Uterus (tissue), 4 donors: ENCODE data around the gene ANAPC4. TPM values are rescaled to one million over a fixed set of nuclear protein-coding genes. Genes with fewer than 3 reads are reported as not detected.

ENCODE experiments used
- DNase-seq, 2 donors: peaks; one replicate each; pipeline ENCODE4 v3.0.0-alpha.2; 2019 to 2020
- H3K27ac ChIP-seq, 2 donors: fragments of 200-600 bp; sonication (generic); 1 replicate in 1 of 2; 2 replicates in 1 of 2; pipeline ENCODE4 v1.5.1; 2016 to 2018
- H3K27me3 ChIP-seq, 2 donors: fragments of 200-600 bp; sonication (generic); one replicate each; pipeline ENCODE4 v1.5.1; 2018 to 2019; ENCODE audit warnings: control low read depth in 1 of 2
- H3K36me3 ChIP-seq, 2 donors: fragments of 200-600 bp; sonication (generic); one replicate each; pipeline ENCODE4 v1.5.1; 2019; ENCODE audit warnings: control low read depth in 1 of 2
- H3K4me1 ChIP-seq, 2 donors: fragments of 200-600 bp; sonication (generic); one replicate each; pipeline ENCODE4 v1.5.1; 2018 to 2019; ENCODE audit warnings: control low read depth in 1 of 2
- H3K4me3 ChIP-seq, 2 donors: fragments of 200-600 bp; sonication (generic); 1 replicate in 1 of 2; 2 replicates in 1 of 2; pipeline ENCODE4 v1.5.1; 2018 to 2019; ENCODE audit warnings: mild to moderate bottlenecking in 1 of 2
- H3K9me3 ChIP-seq, 2 donors: fragments of 200-600 bp; sonication (generic); one replicate each; pipeline ENCODE4 v1.5.1; 2019; ENCODE audit warnings: control low read depth in 1 of 2
- CTCF ChIP-seq, 4 experiments: fragments of 200-600 bp in 2 of 4; fragments of 450-650 bp in 2 of 4; sonication (generic) in 2 of 4; IDR thresholded peaks; one replicate each; pipeline ENCODE4 v1.5.1; 2016 to 2019; ENCODE audit warnings: antibody characterized with exemption in 4 of 4, mild to moderate bottlenecking in 2 of 4, moderate library complexity in 1 of 4
- POLR2A ChIP-seq, 2 donors: fragments of 450-650 bp; IDR thresholded peaks; one replicate each; pipeline ENCODE4 v1.6.1; 2016; ENCODE audit warnings: antibody characterized with exemption in 2 of 2, mild to moderate bottlenecking in 1 of 2, moderate library complexity in 1 of 2
- intact Hi-C: fragments of 100-400 bp; cut with DNase I; formaldehyde crosslinking; loops from one replicate; pipeline ENCODE4 v1.15.1; 2023; ENCODE audit warnings: low total_unique reads
- total RNA-seq, 4 donors: library from RNA; depleted of rRNA in 3 of 4; stranded (reverse); fragments of >200 nt in 3 of 4; gene quantifications; one replicate each; pipeline versions ENCODE4 v1.1.0 to v1.2.4, GENCODE V29; 2014 to 2023
- donor health status: DM: yes; HTN: yes; CAD: no.

Gene ANAPC4
- total RNA-seq, 4 donors from 2014 or later: 40.0 to 70.5 (median 55.5) TPM

- Histone ChIP-seq H3K4me1 (no peaks in the 10 kb centered on the region), H3K36me3 (no peaks in the 10 kb centered on the region), H3K27me3 (no peaks in the 10 kb centered on the region), H3K9me3 (peaks cover 0 to 6% of the 10 kb centered on the region in 2 donors), H3K27ac (no peak overlapping the region), H3K4me3 (no peak overlapping the region)
- DNase-seq: no peak
- TF ChIP-seq POLR2A (IDR thresholded peaks at IDR 0.05) (no peak), CTCF (IDR thresholded peaks at IDR 0.05) (no peak)
- intact Hi-C loops: no loop called here
Observed at GRCh38 chr4:25399510-25399909, 22.4 kb downstream of the ANAPC4 start.

- intact Hi-C loops: no loop called here
- H3K4me1 ChIP-seq: no peaks in the 10 kb centered on the region
- no peaks in the 10 kb centered on the region for H3K27me3 ChIP-seq
- no peak overlapping the region for H3K4me3 ChIP-seq
- H3K27ac ChIP-seq: no peak overlapping the region
- no peak for DNase-seq
- H3K9me3 ChIP-seq: peaks cover 0 to 6% of the 10 kb centered on the region in 2 donors
- no peaks in the 10 kb centered on the region for H3K36me3 ChIP-seq
- no peak for TF ChIP-seq POLR2A (IDR thresholded peaks at IDR 0.05)
- no peak for TF ChIP-seq CTCF (IDR thresholded peaks at IDR 0.05)
Observed at GRCh38 chr4:25401066-25401465, 24.0 kb downstream of the ANAPC4 start.

GRCh38 chr4:25402521-25402920, 25.5 kb downstream of the ANAPC4 start:
- H3K27me3 ChIP-seq: no peaks in the 10 kb centered on the region
- no peaks in the 10 kb centered on the region for H3K4me1 ChIP-seq
- H3K9me3 ChIP-seq: no peaks in the 10 kb centered on the region
- no peak for DNase-seq
- H3K27ac ChIP-seq: no peak overlapping the region
- TF ChIP-seq CTCF (IDR thresholded peaks at IDR 0.05): no peak
- TF ChIP-seq POLR2A (IDR thresholded peaks at IDR 0.05): no peak
- H3K4me3 ChIP-seq: no peak overlapping the region
- intact Hi-C loops: no loop called here
- no peaks in the 10 kb centered on the region for H3K36me3 ChIP-seq

GRCh38 chr4:25403699-25404098, 26.6 kb downstream of the ANAPC4 start:
- Histone ChIP-seq H3K4me3 (no peak overlapping the region), H3K36me3 (no peaks in the 10 kb centered on the region), H3K4me1 (no peaks in the 10 kb centered on the region), H3K27me3 (no peaks in the 10 kb centered on the region), H3K27ac (no peak overlapping the region), H3K9me3 (no peaks in the 10 kb centered on the region)
- no peak for TF ChIP-seq CTCF (IDR thresholded peaks at IDR 0.05)
- no peak for TF ChIP-seq POLR2A (IDR thresholded peaks at IDR 0.05)
- no peak for DNase-seq
- intact Hi-C loops: no loop called here

GRCh38 chr4:25405453-25405852, 28.4 kb downstream of the ANAPC4 start:
- H3K27ac ChIP-seq: peak overlapping the region; percentile 52 to 59
- no peak overlapping the region for H3K4me3 ChIP-seq
- no peaks in the 10 kb centered on the region for H3K36me3 ChIP-seq
- no peaks in the 10 kb centered on the region for H3K27me3 ChIP-seq
- H3K4me1 ChIP-seq: no peaks in the 10 kb centered on the region
- intact Hi-C loops: no loop called here
- TF ChIP-seq POLR2A (IDR thresholded peaks at IDR 0.05) (no peak), CTCF (IDR thresholded peaks at IDR 0.05) (no peak)
- H3K9me3 ChIP-seq: no peaks in the 10 kb centered on the region
- DNase-seq: no peak
